Spleen (tissue), 7 donors: Measurements from ENCODE around the gene SLC26A8.

ENCODE experiments used
- CTCF ChIP-seq, 11 experiments: fragments of 200-600 bp in 7 of 11; fragments of 450-650 bp in 4 of 11; sonication (generic) in 4 of 11; IDR thresholded peaks in 8 of 11; conservative IDR thresholded peaks in 3 of 11; 1 replicate in 7 of 11; 2 replicates in 4 of 11; pipeline versions ENCODE4 v1.4.0 to v1.8.0; 2016 to 2021; ENCODE audit warnings: antibody characterized with exemption in 11 of 11, inconsistent platforms in 4 of 11, mild to moderate bottlenecking in 1 of 11
- POLR2A ChIP-seq, 3 donors: fragments of 450-650 bp; IDR thresholded peaks; one replicate each; pipeline ENCODE4 v1.5.1; 2017; ENCODE audit warnings: antibody characterized with exemption in 3 of 3, mild to moderate bottlenecking in 1 of 3
- donor health status: DM: no; HTN: no; CAD: no; lungs with moderate emphysema.
- donor health status: DM: no; HTN: no; CAD: no.
- donor health status: DM: no; HTN: no; CAD: no.

GRCh38 chr6:35935469-35935868 lies 89.0 kb downstream of the SLC26A8 start:
- TF ChIP-seq CTCF (IDR thresholded peaks at IDR 0.05 in 8 of 11, conservative IDR thresholded peaks at IDR 0.05 in 3 of 11) = no peak
- TF ChIP-seq POLR2A (IDR thresholded peaks at IDR 0.05) = no peak
